GM18526 (cell line): ENCODE data around the gene GDPD1.

Source experiments
- POLR2A ChIP-seq: IDR thresholded peaks from 3 replicates; pipeline ENCODE4 v1.6.1; 2011; ENCODE audit not compliant: insufficient read length; ENCODE audit errors: extremely low read depth

GDPD1 gene

GRCh38 chr17:59289981-59290301, 69.6 kb downstream of the GDPD1 start:
- no peak for TF ChIP-seq POLR2A

GRCh38 chr17:59292174-59292523, 71.8 kb downstream of the GDPD1 start:
- TF ChIP-seq POLR2A = no peak

- no peak for TF ChIP-seq POLR2A
Observed at GRCh38 chr17:59296190-59296589, 75.9 kb downstream of the GDPD1 start.

GRCh38 chr17:59298521-59298920, 78.2 kb downstream of the GDPD1 start:
- no peak for TF ChIP-seq POLR2A

GRCh38 chr17:59299400-59300092, 79.2 kb downstream of the GDPD1 start:
- no peak for TF ChIP-seq POLR2A

GRCh38 chr17:59300941-59301340, 80.6 kb downstream of the GDPD1 start:
- no peak for TF ChIP-seq POLR2A

GRCh38 chr17:59304811-59305210, 84.5 kb downstream of the GDPD1 start:
- no peak for TF ChIP-seq POLR2A

GRCh38 chr17:59310263-59310920, 90.1 kb downstream of the GDPD1 start:
- no peak for TF ChIP-seq POLR2A

GRCh38 chr17:59311051-59311468, 90.7 kb downstream of the GDPD1 start:
- TF ChIP-seq POLR2A = no peak

GRCh38 chr17:59315866-59316265, 95.6 kb downstream of the GDPD1 start:
- no peak for TF ChIP-seq POLR2A
